RPMI7951 (cell line): Measurements from ENCODE around the gene GBA2. TPM values are rescaled to one million over a fixed set of nuclear protein-coding genes. Genes with fewer than 3 reads are reported as not detected.
A peak's percentile ranks its signal among the peaks of the same experiment; 100 is the strongest.

ENCODE experiments used
- DNase-seq: peaks from one replicate; pipeline ENCODE4 v3.0.0-alpha.2; 2012; ENCODE audit warnings: low read depth
- total RNA-seq: library from RNA; depleted of rRNA; stranded (reverse); fragments of >200 nt; shearing (Covaris generic); gene quantifications from 2 replicates; pipeline ENCODE4 v1.2.3, GENCODE V29; 2014; rRNA removed

Gene GBA2
- total RNA-seq, 1 experiment from 2014 or later = 13.2 TPM

DNA sequence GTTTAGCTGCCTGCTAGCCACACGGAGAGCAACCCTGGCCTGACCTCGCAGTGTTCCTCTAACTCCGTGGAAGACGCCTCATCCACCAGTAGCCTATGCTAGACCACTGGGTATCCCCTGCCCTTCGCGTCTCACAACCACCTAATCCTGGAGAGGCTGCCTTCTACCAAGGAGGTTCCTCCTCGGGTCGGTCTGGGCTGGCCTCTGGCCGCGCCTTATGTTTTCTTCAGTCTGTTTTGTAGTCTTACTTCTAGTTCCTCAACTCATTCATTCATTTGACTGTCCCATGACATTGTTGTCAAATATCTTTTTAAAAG, 57.7 kb downstream of the GBA2 start:
- DNase-seq = no peak

DNA sequence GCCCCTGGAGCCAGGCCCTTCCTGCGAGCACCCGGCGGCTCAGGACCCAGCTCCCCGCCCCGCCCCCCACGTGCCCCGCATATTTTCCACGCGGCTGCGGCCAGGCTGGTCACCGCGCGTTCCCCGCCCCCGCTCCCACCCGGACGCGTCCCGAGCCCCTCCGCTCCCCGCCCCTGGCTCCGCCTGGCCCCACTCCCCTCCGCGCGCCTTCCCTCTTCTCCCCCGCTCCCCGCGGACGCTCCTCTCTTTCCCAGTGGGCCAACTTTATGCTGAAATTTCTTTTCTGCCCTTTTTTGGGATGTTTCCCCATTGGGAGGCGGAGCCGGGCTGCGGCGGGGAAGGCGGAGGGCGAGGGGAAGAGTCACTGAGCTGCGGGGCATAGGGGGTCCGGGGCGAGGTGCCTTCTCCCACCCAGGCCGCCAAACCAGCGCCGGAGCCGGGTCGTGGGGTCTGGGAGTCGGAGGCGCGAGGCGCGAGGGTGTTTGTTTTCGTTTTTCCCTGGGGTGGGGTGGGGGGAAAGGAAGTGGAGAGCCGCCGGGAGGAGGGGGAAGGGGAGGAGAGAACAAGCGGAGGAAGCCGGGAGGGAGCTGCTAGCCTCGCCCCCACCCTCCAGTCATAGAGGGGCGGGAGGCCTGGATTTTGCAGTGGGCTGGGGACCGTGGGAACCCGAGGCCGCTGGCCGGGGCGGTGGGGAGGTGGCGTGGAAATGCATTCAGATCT, 58.3 kb downstream of the GBA2 start:
- DNase-seq = peak; percentile 72

GRCh38 chr9:35690294-35690613, 58.8 kb downstream of the GBA2 start:
- DNase-seq = no peak

- DNase-seq = peak; percentile 63
These were observed 59.3 kb downstream of the GBA2 start, which contains the start of gene TPM2 for GRCh38 chr9:35689542-35690293. TSS of gene TPM2 (minus strand) at chr9:35689925. CDS start at chr9:35689817, 108 bp downstream.

DNA sequence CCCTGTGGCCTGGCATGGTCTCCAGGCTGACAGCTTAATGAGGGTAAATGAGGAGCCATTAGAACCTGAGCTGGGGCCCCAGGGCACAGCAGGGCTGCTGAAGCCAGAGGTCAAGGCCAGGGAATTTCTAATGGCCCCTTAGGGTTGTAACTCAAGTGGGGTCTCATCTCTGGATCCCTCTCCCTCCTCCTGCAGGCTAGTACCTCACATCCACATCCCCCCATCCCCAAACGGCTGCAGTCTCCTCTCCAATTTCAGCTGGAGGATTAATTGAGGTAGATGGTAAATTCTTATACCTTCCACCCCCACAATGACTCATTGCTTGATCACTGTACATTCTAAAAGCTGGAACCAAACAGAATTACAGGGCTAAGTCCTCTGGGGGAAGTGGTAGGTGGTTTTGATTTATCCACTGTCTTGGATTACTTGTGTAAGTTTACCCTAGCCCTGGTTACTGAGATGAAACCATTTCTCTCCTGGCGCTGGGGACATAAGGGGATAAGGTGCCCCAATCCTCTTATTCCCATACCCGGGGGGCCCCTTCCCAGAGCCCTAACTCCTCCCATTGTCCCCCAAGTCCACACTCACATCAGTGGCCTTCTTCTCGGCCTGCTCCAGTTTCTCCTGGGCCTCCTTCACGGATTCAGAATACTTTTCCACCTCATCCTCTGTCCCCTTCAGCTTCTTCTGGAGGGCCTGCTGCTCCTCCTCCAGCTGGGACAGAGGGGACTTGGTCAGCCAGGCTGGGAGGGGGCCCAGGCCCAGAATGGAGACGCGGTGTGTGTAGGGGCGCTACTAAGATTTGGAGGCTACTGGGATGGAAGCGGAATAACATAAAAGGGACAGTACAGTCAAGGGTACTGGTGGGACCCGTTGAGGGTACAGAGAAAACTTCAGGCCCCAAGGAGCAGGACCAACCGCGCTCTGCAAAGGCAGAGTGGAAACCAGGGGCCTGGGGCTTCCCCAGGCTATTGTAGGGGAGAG, 60.2 kb downstream of the GBA2 start:
- DNase-seq = peak; percentile 88

- no peak for DNase-seq
These were observed 61.0 kb downstream of the GBA2 start for GRCh38 chr9:35687972-35688557.

- DNase-seq = no peak
These were observed 61.7 kb downstream of the GBA2 start for GRCh38 chr9:35687306-35687705.

Other genes with a start within 250 kb of the GBA2 start
- 4.0 and 5.5 TPM in 2 replicates for gene TESK1, start 144.0 kb downstream of the GBA2 start, total RNA-seq
- 0.10 and 0.12 TPM in 2 replicates for gene CD72, start 130.8 kb downstream of the GBA2 start, total RNA-seq
- not detected in 2 replicates for gene SIT1, start 98.3 kb downstream of the GBA2 start, total RNA-seq
- 19,023 and 39,221 TPM in 2 replicates for gene RMRP, start 91.2 kb downstream of the GBA2 start, total RNA-seq
- 18.1 and 32.5 TPM in 2 replicates for gene CCDC107, start 90.9 kb downstream of the GBA2 start, total RNA-seq
- 7.6 and 14.2 TPM in 2 replicates for gene ARHGEF39, start 84.0 kb downstream of the GBA2 start, total RNA-seq
- gene CA9, start 75.3 kb downstream of the GBA2 start, total RNA-seq = 73.8 and 82.4 TPM in 2 replicates
- 146 and 206 TPM in 2 replicates for gene TPM2, start 59.3 kb downstream of the GBA2 start, total RNA-seq
- gene TLN1, start 17.0 kb downstream of the GBA2 start, total RNA-seq = 117 and 137 TPM in 2 replicates
- 68.4 and 83.2 TPM in 2 replicates for gene CREB3, start 16.6 kb downstream of the GBA2 start, total RNA-seq
- 9.4 and 10.3 TPM in 2 replicates for gene RGP1, start 59 bp upstream of the GBA2 start, total RNA-seq
- gene MSMP, start 5.0 kb upstream of the GBA2 start, total RNA-seq = not detected in 2 replicates
- gene NPR2, start 42.4 kb upstream of the GBA2 start, total RNA-seq = 13.3 and 14.7 TPM in 2 replicates
- gene SPAG8, start 63.0 kb upstream of the GBA2 start, total RNA-seq = 1.7 and 1.8 TPM in 2 replicates
- 57.7 and 63.2 TPM in 2 replicates for gene HINT2, start 65.8 kb upstream of the GBA2 start, total RNA-seq
- gene FAM221B, start 79.5 kb upstream of the GBA2 start, total RNA-seq = not detected in 2 replicates
- 1.4 and 1.9 TPM in 2 replicates for gene TMEM8B, start 80.0 kb upstream of the GBA2 start, total RNA-seq
- not detected in 2 replicates for gene OR13J1, start 121.2 kb upstream of the GBA2 start, total RNA-seq
- 0.20 TPM in 1 of 2 replicates, not detected in the other for gene HRCT1, start 157.0 kb upstream of the GBA2 start, total RNA-seq
- gene SPAAR, start 160.3 kb upstream of the GBA2 start, total RNA-seq = not detected in 2 replicates
- not detected in 2 replicates for gene OR2S2, start 208.9 kb upstream of the GBA2 start, total RNA-seq